Erythroblast (primary cell): ENCODE results near the gene TLR1.

ENCODE experiments used
- GATA1 ChIP-seq: IDR thresholded peaks from 2 replicates; pipeline ENCODE4 v1.6.1; 2011; ENCODE audit warnings: low read depth, mild to moderate bottlenecking, control low read depth, low read length, moderate library complexity
- POLR2A ChIP-seq: IDR thresholded peaks from 2 replicates; pipeline ENCODE4 v1.6.1; 2011; ENCODE audit warnings: mild to moderate bottlenecking, low read length

DNA sequence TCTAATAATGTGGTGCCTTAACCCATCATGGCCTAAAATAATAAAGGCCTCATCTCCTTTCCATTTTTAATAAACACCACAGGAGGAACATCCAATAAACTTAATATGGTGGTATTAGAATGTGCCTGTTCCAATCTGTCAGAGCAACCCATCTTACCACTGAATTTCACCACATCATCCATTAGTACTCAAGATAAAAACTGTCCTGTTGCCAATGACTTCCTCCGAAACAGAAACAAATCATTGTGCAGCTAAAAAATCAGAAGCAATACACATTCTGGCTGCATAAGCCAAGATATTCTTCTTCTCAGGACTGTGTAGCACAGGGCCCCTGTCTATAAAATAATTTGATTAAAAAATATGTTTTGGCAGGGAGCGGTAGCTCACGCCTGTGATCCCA lies 40.3 kb downstream of the TLR1 start:
- no peak for TF ChIP-seq POLR2A
- no peak for TF ChIP-seq GATA1
